ENCODE data around the gene ICOS.
"Not testable (repeated sequence)": the region's sequence is repeated elsewhere in the genome, so short reads cannot be mapped to it uniquely, and the experiment has no call there.

The ICOS gene

DNA sequence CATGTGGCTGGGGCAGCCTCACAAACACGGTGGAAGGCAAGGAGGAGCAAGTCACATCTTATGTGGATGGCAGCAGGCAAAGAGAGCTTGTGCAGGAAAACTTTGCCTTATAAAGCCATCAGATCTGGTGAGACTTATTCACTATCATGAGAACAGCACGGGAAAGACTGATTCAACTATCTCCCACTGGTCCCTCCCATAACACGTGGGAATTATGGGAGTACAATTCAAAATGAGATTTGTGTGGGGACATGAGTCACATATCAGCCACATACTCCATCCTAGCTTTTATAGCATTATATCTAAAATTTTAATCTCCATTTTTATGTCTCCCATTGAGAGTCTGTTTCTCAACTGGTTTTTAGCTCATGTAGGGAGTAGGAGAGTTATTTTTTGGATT is 45.7 kb downstream of the ICOS start:
- no peak for DNase-seq

GRCh38 chr2:203983064-203983715 is 46.6 kb downstream of the ICOS start:
- no peak for DNase-seq

- not testable (repeated sequence) for DNase-seq
Observed at GRCh38 chr2:203985978-203986377, 49.4 kb downstream of the ICOS start.

DNA sequence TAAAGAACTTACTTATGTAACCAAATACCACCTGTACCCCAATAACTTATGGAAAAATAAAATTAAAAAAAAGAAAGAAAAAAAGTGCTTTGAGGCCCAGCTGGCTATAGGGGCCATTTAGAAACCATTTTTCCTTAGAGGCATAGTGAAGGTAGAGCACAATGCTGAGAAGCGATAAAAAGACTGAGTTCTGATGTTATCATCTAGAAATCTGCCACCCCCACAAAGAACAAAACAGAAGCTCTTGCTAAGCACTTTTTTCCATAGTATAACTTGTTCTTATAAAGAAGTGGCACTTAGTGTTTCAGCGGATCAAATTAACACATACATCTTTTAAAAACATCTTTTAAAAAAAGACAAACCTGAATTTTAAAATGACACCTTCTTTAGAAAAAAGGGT is 51.4 kb downstream of the ICOS start:
- no peak for DNase-seq

DNA sequence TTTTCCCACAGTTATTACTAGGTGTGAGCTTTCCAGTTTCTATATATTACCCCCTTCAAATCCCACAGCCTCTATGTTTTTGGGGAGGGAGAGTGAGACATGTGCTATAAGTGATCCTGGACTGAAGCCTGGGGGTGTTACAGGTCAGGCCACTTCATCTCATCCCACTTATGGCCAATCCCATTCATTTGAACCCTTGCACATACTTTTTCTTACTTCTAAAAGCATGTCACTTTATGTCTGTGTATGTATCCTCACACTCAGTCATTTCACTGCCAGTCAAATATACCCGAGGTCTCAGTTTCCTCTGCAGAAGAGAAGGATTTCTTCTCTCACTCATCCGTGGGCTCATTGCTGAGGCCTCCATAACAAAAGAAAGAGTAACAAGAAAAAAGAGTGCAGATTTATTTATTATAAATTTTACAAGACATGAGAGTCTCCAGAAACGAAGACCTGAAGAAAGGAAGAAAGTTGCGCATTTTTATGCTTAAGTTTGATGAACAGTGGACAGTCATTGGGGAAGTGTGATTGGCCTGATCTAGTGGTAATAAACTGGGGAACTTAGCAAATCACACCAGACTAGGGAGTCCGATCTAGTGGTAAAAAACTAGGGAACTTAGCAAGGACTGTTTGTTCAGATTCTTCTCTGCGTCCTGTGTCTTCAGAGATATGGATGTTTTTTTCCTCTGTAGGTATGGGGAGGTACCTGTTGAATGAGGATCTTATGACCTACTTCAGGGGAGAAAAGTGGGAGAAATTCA is 52.1 kb downstream of the ICOS start:
- DNase-seq: no peak

GRCh38 chr2:203989521-203989920 is 53.0 kb downstream of the ICOS start:
- DNase-seq: no peak

DNA sequence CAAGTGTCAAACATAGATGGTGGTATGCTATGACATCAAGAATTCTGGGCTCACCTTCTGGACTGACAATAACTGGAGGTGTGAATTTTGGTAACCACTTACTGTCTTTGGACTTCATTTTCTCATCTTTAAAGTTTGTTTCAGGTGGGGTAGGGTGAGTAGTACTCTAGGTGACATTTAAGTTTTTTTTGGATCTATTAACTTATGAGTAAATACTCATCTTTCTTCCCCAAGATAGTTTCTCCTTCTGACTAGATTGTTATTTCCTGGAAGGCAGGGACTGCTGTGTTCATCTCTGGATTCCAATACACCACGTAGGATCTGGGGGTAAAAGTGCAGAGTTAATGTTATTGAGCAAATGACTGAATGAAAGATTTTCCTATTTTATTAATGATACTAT is 55.9 kb downstream of the ICOS start:
- DNase-seq: no peak

DNA sequence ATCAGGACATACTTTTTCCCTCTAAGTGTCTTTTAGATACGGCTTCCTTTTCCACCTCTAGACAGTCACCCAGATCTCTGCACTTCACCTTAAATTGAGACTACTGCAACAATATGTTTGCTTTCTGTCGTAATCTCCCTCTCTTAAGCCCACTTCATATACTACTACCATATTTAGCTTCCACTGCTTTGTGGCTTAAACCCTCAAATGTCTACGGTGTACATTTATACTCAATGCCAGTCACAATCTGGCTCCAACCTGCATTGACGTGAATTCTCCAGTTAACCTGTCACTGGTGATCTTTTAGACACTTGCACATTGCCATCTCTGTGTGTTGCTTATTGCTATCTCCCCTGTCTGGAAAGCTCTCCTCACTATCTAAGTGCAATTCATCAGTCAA is 56.4 kb downstream of the ICOS start:
- no peak for DNase-seq

DNA sequence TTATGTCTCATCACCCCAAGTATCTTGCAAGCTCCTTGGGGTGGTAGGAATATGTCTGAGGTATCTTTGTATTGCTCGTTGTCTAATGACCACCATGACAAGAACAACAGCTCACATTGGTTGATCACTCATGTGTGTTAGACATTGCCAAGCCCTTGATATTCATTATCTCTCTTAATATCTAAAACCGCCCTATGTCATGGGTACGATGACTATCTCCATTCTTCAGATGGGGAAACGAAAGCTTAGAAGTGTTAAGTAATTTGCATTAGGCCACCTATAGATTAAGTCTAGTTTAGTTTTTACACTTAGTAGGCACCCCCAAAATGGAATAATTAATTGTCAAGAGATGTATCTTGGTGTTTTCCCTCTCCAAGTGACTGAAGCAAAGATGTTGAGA is 57.0 kb downstream of the ICOS start:
- DNase-seq: no peak

DNA sequence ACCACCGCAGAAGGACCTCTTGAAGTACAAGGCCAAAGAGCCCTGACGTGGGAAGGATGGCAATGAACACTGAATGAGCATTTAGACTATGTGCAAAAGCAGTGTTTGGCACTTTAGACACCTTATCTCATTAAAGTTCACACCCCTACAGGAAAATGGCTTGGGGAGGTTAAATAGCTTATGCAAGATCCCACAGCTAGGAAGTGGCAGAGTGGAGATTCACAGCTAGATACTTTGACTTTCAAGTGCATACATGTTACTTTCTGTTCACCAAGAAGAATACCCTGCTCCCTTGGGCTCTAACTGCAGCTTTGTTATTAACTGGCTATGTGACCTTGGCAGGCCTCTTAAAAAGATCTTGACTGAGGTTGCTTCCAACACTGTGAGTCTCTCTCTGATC is 58.2 kb downstream of the ICOS start:
- DNase-seq: no peak

DNA sequence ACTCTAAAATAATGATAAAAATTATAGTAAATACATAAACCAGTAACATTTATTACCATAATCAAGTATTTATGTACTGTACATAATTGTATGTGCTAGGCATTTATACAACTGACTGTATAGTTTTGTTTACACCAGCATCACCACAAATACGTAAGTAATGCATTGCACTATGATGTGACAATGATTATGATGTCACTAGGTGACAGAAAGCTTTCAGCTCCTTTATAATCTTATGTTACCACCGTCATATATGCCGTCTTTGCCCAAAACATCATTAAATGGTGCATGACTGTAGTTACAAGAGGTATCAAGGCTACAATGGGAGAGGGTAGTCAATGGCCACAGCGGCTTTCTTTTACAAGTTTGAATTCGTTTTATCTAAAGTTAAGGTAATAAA is 60.1 kb downstream of the ICOS start:
- no peak for DNase-seq

DNA sequence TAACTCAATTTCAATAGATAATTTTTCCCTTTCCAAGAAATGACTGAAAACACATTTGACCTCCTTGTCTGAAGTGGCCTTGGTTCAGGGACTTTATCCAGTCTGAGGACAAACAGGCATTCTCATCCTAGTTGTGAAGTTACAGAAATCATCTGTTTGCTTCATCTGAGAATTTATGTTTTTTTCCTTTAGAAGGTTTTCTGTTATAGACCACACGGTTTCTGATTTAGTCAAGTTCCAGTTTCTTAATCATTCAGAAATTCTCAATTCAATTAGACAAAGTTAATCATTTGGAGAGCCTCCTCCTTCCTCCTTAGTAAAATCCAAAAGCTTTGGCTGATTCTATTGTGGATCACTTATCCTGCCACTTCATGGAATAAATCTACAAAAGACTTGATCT is 60.9 kb downstream of the ICOS start:
- DNase-seq: no peak

DNA sequence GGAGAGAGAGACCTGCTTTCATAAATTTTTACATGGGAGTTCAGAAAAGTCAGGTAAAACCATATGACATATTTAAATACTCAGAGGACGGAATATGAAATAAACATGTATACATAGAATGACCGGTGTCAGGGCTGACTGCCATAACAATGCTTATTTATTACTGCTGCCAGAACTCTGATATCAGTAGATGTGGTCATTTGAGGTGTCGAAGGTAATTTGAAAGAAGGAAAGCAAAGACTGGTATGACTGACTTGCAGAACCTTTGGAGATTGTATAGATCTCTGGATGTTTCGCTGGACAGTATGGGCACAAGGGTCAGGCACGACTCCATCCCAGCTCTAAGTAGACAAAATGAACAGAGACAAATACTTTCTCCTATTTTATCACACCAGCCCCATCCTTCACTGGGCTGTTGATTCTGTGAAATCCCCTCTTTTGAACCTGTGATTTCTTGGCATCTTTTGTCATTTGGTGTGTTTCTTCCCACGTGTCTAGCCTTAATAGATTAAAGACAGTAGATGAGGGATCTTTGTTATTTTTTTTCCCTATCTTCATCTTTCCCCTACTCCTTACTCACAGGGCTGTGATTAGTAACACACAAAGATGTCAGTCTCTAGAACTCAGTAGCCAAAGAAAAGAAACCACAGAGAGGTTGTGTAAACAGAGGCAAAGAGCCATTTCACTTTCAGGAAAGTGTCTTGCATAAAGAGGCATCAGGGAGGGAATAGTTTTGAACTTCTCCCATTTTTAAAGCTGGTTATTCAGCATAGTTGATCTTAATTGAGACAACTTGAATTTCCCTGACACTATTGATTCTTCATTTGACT is 61.6 kb downstream of the ICOS start:
- no peak for DNase-seq

- DNase-seq: no peak
Observed at GRCh38 chr2:203999835-204000234, 63.3 kb downstream of the ICOS start.

DNA sequence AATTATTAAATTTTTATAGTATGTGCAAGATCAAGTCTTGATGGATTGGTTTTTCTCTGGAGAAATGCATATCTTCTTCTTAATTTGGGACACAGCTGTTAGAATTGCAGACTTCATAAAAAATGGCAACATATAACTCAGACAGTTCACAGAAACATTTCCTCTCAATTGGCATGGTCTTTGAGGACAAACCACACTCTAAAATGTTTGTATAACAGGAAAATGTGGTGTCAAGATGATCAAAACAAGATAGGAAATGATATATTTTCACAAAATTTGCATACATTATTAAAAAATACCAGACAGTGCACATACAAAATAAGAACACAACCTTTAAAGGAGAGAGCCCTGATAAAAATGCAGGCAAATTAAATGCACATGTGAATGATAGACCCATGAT is 63.9 kb downstream of the ICOS start:
- no peak for DNase-seq

- DNase-seq: no peak
Observed at GRCh38 chr2:204003276-204003990, 66.9 kb downstream of the ICOS start.

GRCh38 chr2:204004912-204005311 is 68.3 kb downstream of the ICOS start:
- DNase-seq: no peak

- DNase-seq: no peak
Observed at GRCh38 chr2:204005940-204006721, 69.6 kb downstream of the ICOS start.

DNA sequence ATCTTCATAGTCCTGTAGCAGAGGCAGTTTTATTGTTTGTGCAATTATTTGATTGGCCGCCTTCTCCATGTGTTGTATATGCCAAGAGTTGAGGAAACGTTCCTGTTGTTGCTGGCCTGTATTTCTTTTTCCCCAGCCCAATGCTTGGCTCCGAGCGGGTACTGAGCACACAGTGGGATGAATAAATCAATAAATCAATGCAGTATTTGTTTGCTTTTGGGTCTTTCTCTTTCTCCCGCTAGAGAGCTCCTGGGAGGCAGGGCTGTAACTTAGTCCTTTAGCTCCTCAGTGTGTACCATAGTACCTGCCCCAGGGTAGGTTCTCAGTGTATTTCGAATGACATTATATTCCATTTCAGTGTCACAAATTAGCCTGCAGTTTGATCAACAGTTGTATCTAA is 71.8 kb downstream of the ICOS start:
- DNase-seq: no peak

DNA sequence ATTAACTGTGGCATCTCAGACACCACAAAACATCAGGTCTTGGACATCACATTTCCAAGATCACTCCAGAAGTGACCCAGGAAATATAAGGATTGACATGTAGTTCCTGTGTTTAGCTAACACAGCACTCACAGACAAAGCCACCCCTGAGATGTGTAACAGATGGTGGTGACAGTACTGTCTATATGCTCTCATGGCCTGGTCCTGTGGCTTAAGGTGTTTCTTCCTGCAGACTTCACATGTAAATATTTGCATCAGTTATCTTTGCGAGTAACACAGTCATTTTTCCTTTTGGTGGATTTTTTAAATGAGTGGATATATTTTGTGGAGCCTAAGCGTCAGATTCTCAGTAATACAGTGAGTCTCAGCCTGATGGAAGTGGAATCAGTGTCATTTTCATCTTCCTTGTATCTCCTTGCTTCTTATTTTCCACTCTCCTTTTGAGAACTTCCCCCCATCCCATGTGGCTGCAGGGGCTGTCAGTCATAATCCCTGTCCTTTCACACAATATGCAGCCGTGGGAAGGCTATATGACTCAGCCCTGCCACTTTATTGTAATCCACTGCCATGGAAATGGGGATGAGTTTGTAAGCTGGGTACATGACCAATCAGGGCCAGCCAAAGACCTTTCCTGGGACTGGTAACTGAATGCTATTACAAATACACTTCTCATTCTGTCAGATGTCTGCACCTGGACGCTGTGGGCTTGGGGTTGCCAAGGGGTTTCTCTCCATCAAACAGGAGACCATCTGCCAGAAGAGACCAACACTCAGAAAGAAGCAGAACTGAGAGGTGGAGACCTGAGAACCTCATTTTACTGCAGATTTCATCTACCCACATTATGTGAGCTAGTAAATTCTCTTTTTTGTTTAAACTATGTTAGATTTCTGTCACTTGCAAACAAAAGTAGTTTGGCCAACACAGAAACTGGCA is 74.3 kb downstream of the ICOS start:
- no peak for DNase-seq
